H1 (cell line): ENCODE data around the gene DHX38. TPM values are rescaled to one million over a fixed set of nuclear protein-coding genes. Genes with fewer than 3 reads are reported as not detected.

ENCODE experiments used
- CREB1 ChIP-seq: IDR thresholded peaks from 2 replicates; pipeline ENCODE4 v1.6.1; 2012; ENCODE audit warnings: inconsistent platforms
- EGR1 ChIP-seq: IDR thresholded peaks from 2 replicates; pipeline ENCODE4 v1.6.1; 2011; ENCODE audit warnings: low read depth, low read length, borderline replicate concordance
- KDM5A ChIP-seq: fragments of 200-600 bp; IDR thresholded peaks from 2 replicates; pipeline ENCODE4 v1.7.1; 2012; ENCODE audit warnings: mild to moderate bottlenecking, low read length, inconsistent platforms, mixed read lengths
- PHF8 ChIP-seq: fragments of 200-600 bp; sonication (generic); conservative IDR thresholded peaks from 2 replicates; pipeline ENCODE4 v1.7.1; 2012; ENCODE audit warnings: low read depth, mild to moderate bottlenecking, inconsistent platforms, low read length, moderate library complexity
- POLR2A ChIP-seq, 2 experiments: IDR thresholded peaks; 1 replicate in 1 of 2; 2 replicates in 1 of 2; pipeline ENCODE4 v1.6.1; 2011; ENCODE audit warnings: low read depth in 2 of 2, low read length in 2 of 2, mild to moderate bottlenecking in 2 of 2; ENCODE audit errors: control extremely low read depth in 1 of 2
- YY1 ChIP-seq: IDR thresholded peaks from 2 replicates; pipeline ENCODE4 v1.6.1; 2011; ENCODE audit warnings: low read depth, mild to moderate bottlenecking, low read length
- polyA plus RNA-seq, 7 experiments: library from polyadenylated mRNA; depleted of rRNA in 3 of 7; stranded (reverse) in 5 of 7; unstranded in 2 of 7; fragments of >200 nt in 5 of 7; fragments of 200-250 nt in 2 of 7; gene quantifications; 1 replicate in 5 of 7; 2 replicates in 1 of 7; 4 replicates in 1 of 7; pipeline versions ENCODE4 v1.2.1 to v1.2.3, GENCODE V29; 2011 to 2013; ENCODE audit warnings: missing spikeins in 2 of 7, mixed read lengths in 2 of 7
- total RNA-seq: library from RNA; stranded (reverse); fragmentation: NEBNext Ultra II Directional; extraction: Animal tissue kit (Norgen Biotek cat#: 25700); gene quantifications from 2 replicates; pipeline ENCODE4 v1.2.1, GENCODE V29; 2021
- TF ChIP-seq, protein P1 (sequence below): fragments of 300-600 bp; sonication (generic); IDR thresholded peaks from 2 replicates; pipeline ENCODE4 v1.7.1; 2012; ENCODE audit warnings: low read length, moderate library complexity, mild to moderate bottlenecking, inconsistent platforms; ENCODE audit not compliant: insufficient replicate concordance
- TF ChIP-seq, protein P2 (sequence below): IDR thresholded peaks from 2 replicates; pipeline ENCODE4 v1.6.1; 2011; ENCODE audit warnings: low read length, improper control_type of control experiment
- TF ChIP-seq, protein P3 (sequence below): IDR thresholded peaks from 2 replicates; pipeline ENCODE4 v1.6.1; 2012; ENCODE audit warnings: inconsistent platforms

Gene DHX38
- total and polyA plus RNA-seq, 2 of the 8 experiments (the other 6 are each of a cell fraction or from before 2014, with no cell fraction given): 27.3 to 53.5 TPM

DNA sequence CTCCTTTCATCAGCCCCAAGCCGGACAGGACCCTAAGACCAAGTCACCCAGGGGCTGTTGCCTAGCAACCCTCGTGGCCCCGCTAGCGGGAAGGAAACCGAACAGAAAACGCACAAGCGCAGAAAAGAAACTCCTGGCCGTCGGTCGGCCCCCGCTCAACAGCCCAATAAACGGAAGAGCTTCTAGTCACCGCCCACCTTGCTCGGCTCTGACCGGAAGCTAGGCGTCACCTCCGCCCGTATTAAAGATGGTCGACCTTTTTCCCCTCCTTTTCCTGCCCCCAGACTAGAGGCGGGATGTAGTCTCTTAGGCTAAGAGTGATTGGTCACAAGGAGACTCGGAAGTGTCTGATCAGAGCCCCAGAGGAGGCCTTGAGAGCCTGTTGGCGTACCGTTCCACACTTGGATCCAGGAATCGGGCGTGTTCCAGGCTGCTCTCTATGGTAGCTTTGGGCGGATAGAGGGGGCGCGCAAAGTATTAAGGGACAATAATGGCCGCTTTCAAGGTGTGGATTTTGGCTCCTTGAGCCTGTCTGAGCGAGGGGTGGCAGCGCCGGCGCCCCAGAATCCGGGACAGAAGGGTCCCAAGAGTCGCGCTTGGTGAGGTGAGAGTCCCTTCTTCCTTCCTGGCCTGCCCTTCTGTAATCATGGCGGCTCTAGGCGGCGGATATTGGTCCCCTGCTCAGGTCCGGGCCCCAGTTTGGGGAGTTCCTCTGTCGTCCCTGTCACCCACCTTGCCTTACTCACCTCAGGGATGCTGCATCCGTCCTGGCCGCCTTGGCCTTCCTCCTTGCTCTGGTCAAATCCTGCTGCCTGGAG lies at the start of gene DHX38, which contains the start of gene TXNL4B (continued):
- TF ChIP-seq, protein P1, sequence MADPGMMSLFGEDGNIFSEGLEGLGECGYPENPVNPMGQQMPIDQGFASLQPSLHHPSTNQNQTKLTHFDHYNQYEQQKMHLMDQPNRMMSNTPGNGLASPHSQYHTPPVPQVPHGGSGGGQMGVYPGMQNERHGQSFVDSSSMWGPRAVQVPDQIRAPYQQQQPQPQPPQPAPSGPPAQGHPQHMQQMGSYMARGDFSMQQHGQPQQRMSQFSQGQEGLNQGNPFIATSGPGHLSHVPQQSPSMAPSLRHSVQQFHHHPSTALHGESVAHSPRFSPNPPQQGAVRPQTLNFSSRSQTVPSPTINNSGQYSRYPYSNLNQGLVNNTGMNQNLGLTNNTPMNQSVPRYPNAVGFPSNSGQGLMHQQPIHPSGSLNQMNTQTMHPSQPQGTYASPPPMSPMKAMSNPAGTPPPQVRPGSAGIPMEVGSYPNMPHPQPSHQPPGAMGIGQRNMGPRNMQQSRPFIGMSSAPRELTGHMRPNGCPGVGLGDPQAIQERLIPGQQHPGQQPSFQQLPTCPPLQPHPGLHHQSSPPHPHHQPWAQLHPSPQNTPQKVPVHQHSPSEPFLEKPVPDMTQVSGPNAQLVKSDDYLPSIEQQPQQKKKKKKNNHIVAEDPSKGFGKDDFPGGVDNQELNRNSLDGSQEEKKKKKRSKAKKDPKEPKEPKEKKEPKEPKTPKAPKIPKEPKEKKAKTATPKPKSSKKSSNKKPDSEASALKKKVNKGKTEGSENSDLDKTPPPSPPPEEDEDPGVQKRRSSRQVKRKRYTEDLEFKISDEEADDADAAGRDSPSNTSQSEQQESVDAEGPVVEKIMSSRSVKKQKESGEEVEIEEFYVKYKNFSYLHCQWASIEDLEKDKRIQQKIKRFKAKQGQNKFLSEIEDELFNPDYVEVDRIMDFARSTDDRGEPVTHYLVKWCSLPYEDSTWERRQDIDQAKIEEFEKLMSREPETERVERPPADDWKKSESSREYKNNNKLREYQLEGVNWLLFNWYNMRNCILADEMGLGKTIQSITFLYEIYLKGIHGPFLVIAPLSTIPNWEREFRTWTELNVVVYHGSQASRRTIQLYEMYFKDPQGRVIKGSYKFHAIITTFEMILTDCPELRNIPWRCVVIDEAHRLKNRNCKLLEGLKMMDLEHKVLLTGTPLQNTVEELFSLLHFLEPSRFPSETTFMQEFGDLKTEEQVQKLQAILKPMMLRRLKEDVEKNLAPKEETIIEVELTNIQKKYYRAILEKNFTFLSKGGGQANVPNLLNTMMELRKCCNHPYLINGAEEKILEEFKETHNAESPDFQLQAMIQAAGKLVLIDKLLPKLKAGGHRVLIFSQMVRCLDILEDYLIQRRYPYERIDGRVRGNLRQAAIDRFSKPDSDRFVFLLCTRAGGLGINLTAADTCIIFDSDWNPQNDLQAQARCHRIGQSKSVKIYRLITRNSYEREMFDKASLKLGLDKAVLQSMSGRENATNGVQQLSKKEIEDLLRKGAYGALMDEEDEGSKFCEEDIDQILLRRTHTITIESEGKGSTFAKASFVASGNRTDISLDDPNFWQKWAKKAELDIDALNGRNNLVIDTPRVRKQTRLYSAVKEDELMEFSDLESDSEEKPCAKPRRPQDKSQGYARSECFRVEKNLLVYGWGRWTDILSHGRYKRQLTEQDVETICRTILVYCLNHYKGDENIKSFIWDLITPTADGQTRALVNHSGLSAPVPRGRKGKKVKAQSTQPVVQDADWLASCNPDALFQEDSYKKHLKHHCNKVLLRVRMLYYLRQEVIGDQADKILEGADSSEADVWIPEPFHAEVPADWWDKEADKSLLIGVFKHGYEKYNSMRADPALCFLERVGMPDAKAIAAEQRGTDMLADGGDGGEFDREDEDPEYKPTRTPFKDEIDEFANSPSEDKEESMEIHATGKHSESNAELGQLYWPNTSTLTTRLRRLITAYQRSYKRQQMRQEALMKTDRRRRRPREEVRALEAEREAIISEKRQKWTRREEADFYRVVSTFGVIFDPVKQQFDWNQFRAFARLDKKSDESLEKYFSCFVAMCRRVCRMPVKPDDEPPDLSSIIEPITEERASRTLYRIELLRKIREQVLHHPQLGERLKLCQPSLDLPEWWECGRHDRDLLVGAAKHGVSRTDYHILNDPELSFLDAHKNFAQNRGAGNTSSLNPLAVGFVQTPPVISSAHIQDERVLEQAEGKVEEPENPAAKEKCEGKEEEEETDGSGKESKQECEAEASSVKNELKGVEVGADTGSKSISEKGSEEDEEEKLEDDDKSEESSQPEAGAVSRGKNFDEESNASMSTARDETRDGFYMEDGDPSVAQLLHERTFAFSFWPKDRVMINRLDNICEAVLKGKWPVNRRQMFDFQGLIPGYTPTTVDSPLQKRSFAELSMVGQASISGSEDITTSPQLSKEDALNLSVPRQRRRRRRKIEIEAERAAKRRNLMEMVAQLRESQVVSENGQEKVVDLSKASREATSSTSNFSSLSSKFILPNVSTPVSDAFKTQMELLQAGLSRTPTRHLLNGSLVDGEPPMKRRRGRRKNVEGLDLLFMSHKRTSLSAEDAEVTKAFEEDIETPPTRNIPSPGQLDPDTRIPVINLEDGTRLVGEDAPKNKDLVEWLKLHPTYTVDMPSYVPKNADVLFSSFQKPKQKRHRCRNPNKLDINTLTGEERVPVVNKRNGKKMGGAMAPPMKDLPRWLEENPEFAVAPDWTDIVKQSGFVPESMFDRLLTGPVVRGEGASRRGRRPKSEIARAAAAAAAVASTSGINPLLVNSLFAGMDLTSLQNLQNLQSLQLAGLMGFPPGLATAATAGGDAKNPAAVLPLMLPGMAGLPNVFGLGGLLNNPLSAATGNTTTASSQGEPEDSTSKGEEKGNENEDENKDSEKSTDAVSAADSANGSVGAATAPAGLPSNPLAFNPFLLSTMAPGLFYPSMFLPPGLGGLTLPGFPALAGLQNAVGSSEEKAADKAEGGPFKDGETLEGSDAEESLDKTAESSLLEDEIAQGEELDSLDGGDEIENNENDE: no peak
- TF ChIP-seq YY1: peak; percentile 97
- TF ChIP-seq, protein P2, sequence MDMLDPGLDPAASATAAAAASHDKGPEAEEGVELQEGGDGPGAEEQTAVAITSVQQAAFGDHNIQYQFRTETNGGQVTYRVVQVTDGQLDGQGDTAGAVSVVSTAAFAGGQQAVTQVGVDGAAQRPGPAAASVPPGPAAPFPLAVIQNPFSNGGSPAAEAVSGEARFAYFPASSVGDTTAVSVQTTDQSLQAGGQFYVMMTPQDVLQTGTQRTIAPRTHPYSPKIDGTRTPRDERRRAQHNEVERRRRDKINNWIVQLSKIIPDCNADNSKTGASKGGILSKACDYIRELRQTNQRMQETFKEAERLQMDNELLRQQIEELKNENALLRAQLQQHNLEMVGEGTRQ: no peak
- peak; percentile 64; the same call in 1 of the 2 replicates for TF ChIP-seq KDM5A
- 0 out of 2 replicates have a peak, but pooled peaks have one; percentile 34 for TF ChIP-seq EGR1
- peak; percentile 89 to 92 for TF ChIP-seq POLR2A (IDR thresholded peaks at IDR 0.05; ENCODE audit: control extremely low read depth in 1 of 2, low read depth in 2 of 2, low read length in 2 of 2)
- peak; percentile 90 for TF ChIP-seq CREB1
- TF ChIP-seq, protein P3, sequence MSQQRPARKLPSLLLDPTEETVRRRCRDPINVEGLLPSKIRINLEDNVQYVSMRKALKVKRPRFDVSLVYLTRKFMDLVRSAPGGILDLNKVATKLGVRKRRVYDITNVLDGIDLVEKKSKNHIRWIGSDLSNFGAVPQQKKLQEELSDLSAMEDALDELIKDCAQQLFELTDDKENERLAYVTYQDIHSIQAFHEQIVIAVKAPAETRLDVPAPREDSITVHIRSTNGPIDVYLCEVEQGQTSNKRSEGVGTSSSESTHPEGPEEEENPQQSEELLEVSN: no peak
- TF ChIP-seq PHF8: peak; percentile 92
